Left renal cortex interstitium (tissue), 4 donors: ENCODE measurements around the gene LPCAT1. TPM values are rescaled to one million over a fixed set of nuclear protein-coding genes. Genes with fewer than 3 reads are reported as not detected.
"Not testable (repeated sequence)": the region's sequence is repeated elsewhere in the genome, so short reads cannot be mapped to it uniquely, and the experiment has no call there.

Experiments used
- DNase-seq, 4 donors: peaks; one replicate each; pipeline ENCODE4 v3.0.0-alpha.2; 2013; ENCODE audit warnings: low read depth in 4 of 4, low spot score in 2 of 4, missing footprints in 1 of 4
- polyA plus RNA-seq, 4 donors: library from polyadenylated mRNA; unstranded; fragments of 120-200 nt; gene quantifications; one replicate each; pipeline ENCODE4 v1.2.1, GENCODE V29; 2013; ENCODE audit not compliant: insufficient read length in 4 of 4

The LPCAT1 gene
- polyA plus RNA-seq, 4 donors: 40.6 to 48.3 (median 43.6) TPM

- no peak for DNase-seq
These were observed 92.5 kb downstream of the LPCAT1 start for GRCh38 chr5:1431021-1431811.

GRCh38 chr5:1430121-1430795 lies 93.5 kb downstream of the LPCAT1 start:
- no peak for DNase-seq

- DNase-seq: no peak
These were observed 94.3 kb downstream of the LPCAT1 start for GRCh38 chr5:1429496-1429895.

- no peak for DNase-seq
These were observed 94.7 kb downstream of the LPCAT1 start for GRCh38 chr5:1429066-1429465.

- no peak for DNase-seq
These were observed 95.7 kb downstream of the LPCAT1 start for GRCh38 chr5:1428107-1428506.

GRCh38 chr5:1424716-1425115 lies 99.0 kb downstream of the LPCAT1 start:
- no peak for DNase-seq

- DNase-seq: no peak
These were observed 99.7 kb downstream of the LPCAT1 start for GRCh38 chr5:1423901-1424603.

- DNase-seq: not testable (repeated sequence)
These were observed 101.2 kb downstream of the LPCAT1 start for GRCh38 chr5:1422522-1422921.

GRCh38 chr5:1421521-1422341 lies 102.0 kb downstream of the LPCAT1 start:
- DNase-seq: no peak

- no peak for DNase-seq
These were observed 103.3 kb downstream of the LPCAT1 start for GRCh38 chr5:1420211-1421195.

- no peak for DNase-seq
These were observed 104.1 kb downstream of the LPCAT1 start for GRCh38 chr5:1419476-1420210.

GRCh38 chr5:1418921-1419280 lies 104.9 kb downstream of the LPCAT1 start:
- no peak for DNase-seq

- no peak for DNase-seq
These were observed 105.4 kb downstream of the LPCAT1 start for GRCh38 chr5:1418238-1418920.

GRCh38 chr5:1417586-1418225 lies 106.1 kb downstream of the LPCAT1 start:
- no peak for DNase-seq

- no peak for DNase-seq
These were observed 106.8 kb downstream of the LPCAT1 start for GRCh38 chr5:1416856-1417469.

- no peak for DNase-seq
These were observed 108.0 kb downstream of the LPCAT1 start for GRCh38 chr5:1415626-1416360.

GRCh38 chr5:1415059-1415425 lies 108.7 kb downstream of the LPCAT1 start:
- DNase-seq: no peak
